ENCODE results near the gene C14orf132. TPM values are rescaled to one million over a fixed set of nuclear protein-coding genes. Genes with fewer than 3 reads are reported as not detected.

The C14orf132 gene
- polyA plus RNA-seq, 1 donor (not counting 4 experiments of a cell fraction or from before 2014, with no cell fraction given) = 1.3 TPM

- DNase-seq (ENCODE audit: low read depth, low spot score) (no peak), FAIRE-seq (no peak)
- H3K36me3 ChIP-seq (ENCODE audit: control insufficient read depth in 2 of 2, extremely low read depth in 1 of 2, insufficient read depth in 2 of 2, low read length in 2 of 2) = no peaks in the 10 kb centered on the region
- no peak overlapping the region for H3K27ac ChIP-seq (ENCODE audit: control insufficient read depth, insufficient read depth, low read length)
- H2AFZ ChIP-seq (ENCODE audit: control insufficient read depth, low read length) = no peak overlapping the region
- TF ChIP-seq EZH2 (IDR thresholded peaks at IDR 0.05; ENCODE audit: low read length) = no peak
- TF ChIP-seq, protein P1, sequence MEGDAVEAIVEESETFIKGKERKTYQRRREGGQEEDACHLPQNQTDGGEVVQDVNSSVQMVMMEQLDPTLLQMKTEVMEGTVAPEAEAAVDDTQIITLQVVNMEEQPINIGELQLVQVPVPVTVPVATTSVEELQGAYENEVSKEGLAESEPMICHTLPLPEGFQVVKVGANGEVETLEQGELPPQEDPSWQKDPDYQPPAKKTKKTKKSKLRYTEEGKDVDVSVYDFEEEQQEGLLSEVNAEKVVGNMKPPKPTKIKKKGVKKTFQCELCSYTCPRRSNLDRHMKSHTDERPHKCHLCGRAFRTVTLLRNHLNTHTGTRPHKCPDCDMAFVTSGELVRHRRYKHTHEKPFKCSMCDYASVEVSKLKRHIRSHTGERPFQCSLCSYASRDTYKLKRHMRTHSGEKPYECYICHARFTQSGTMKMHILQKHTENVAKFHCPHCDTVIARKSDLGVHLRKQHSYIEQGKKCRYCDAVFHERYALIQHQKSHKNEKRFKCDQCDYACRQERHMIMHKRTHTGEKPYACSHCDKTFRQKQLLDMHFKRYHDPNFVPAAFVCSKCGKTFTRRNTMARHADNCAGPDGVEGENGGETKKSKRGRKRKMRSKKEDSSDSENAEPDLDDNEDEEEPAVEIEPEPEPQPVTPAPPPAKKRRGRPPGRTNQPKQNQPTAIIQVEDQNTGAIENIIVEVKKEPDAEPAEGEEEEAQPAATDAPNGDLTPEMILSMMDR (optimal IDR thresholded peaks at IDR 0.05 in 1 of 3, IDR thresholded peaks at IDR 0.05 in 1 of 3, conservative IDR thresholded peaks at IDR 0.05 in 1 of 3; ENCODE audit: extremely low read depth in 1 of 3, insufficient read depth in 2 of 3, low read length in 3 of 3) = no peak
- dilution Hi-C loops (cut with MboI; ENCODE audit: extremely low pct_ligation_motif_present, low sequenced_read_pairs) = no loop called here
- no peak overlapping the region for H3K4me3 ChIP-seq (ENCODE audit: control insufficient read depth in 2 of 3, extremely low read depth in 1 of 3, insufficient read depth in 2 of 3, low read depth in 1 of 3, low read length in 3 of 3)
- H3K9me1 ChIP-seq (ENCODE audit: control insufficient read depth, extremely low read depth, insufficient read depth, low read length) = no peaks in the 10 kb centered on the region
- H4K20me1 ChIP-seq (ENCODE audit: control insufficient read depth, extremely low read depth, insufficient read depth, low read length) = no peaks in the 10 kb centered on the region
- no peak overlapping the region for H3K4me2 ChIP-seq (ENCODE audit: control insufficient read depth, extremely low read depth, insufficient read depth, low read depth, low read length)
- H3K4me1 ChIP-seq (ENCODE audit: control insufficient read depth, extremely low read depth, insufficient read depth, low read length) = no peaks in the 10 kb centered on the region
- H3K9ac ChIP-seq (ENCODE audit: control insufficient read depth, extremely low read depth, insufficient read depth, low read length) = no peak overlapping the region
- H3K27me3 ChIP-seq (ENCODE audit: control insufficient read depth, extremely low read depth, insufficient read depth, low read length) = no peaks in the 10 kb centered on the region
- H3K9me3 ChIP-seq (ENCODE audit: control insufficient read depth, low read depth, low read length) = no peaks in the 10 kb centered on the region
- no peaks in the 10 kb centered on the region for H3K79me2 ChIP-seq (ENCODE audit: control insufficient read depth, insufficient read depth, low read length)
These were observed 95.3 kb downstream of the C14orf132 start for GRCh38 chr14:96134508-96134907.

GRCh38 chr14:96135285-96135684 is 96.1 kb downstream of the C14orf132 start:
- no peak for FAIRE-seq
- H3K9me3 ChIP-seq (ENCODE audit: control insufficient read depth, low read depth, low read length) = no peaks in the 10 kb centered on the region
- no peak overlapping the region for H3K4me2 ChIP-seq (ENCODE audit: control insufficient read depth, extremely low read depth, insufficient read depth, low read depth, low read length)
- no peaks in the 10 kb centered on the region for H3K79me2 ChIP-seq (ENCODE audit: control insufficient read depth, insufficient read depth, low read length)
- TF ChIP-seq, protein P1 (optimal IDR thresholded peaks at IDR 0.05 in 1 of 3, IDR thresholded peaks at IDR 0.05 in 1 of 3, conservative IDR thresholded peaks at IDR 0.05 in 1 of 3; ENCODE audit: extremely low read depth in 1 of 3, insufficient read depth in 2 of 3, low read length in 3 of 3) = no peak
- no peak for TF ChIP-seq EZH2 (IDR thresholded peaks at IDR 0.05; ENCODE audit: low read length)
- H2AFZ ChIP-seq (ENCODE audit: control insufficient read depth, low read length) = no peak overlapping the region
- no peak overlapping the region for H3K4me3 ChIP-seq (ENCODE audit: control insufficient read depth in 2 of 3, extremely low read depth in 1 of 3, insufficient read depth in 2 of 3, low read depth in 1 of 3, low read length in 3 of 3)
- no peaks in the 10 kb centered on the region for H3K4me1 ChIP-seq (ENCODE audit: control insufficient read depth, extremely low read depth, insufficient read depth, low read length)
- no peaks in the 10 kb centered on the region for H3K27me3 ChIP-seq (ENCODE audit: control insufficient read depth, extremely low read depth, insufficient read depth, low read length)
- H3K9me1 ChIP-seq (ENCODE audit: control insufficient read depth, extremely low read depth, insufficient read depth, low read length) = no peaks in the 10 kb centered on the region
- no peaks in the 10 kb centered on the region for H4K20me1 ChIP-seq (ENCODE audit: control insufficient read depth, extremely low read depth, insufficient read depth, low read length)
- DNase-seq (ENCODE audit: low read depth, low spot score) = no peak
- H3K36me3 ChIP-seq (ENCODE audit: control insufficient read depth in 2 of 2, extremely low read depth in 1 of 2, insufficient read depth in 2 of 2, low read length in 2 of 2) = no peaks in the 10 kb centered on the region
- no peak overlapping the region for H3K9ac ChIP-seq (ENCODE audit: control insufficient read depth, extremely low read depth, insufficient read depth, low read length)
- dilution Hi-C loops (cut with MboI; ENCODE audit: extremely low pct_ligation_motif_present, low sequenced_read_pairs) = no loop called here
- no peak overlapping the region for H3K27ac ChIP-seq (ENCODE audit: control insufficient read depth, insufficient read depth, low read length)

Measured in keratinocyte (primary cell).